ENCODE measurements around the gene VAV3. TPM values are rescaled to one million over a fixed set of nuclear protein-coding genes. Genes with fewer than 3 reads are reported as not detected.

VAV3 gene
- total RNA-seq, 4 donors from 2014 or later, result 1.9 to 5.8 (median 3.0) TPM

- H3K27me3 ChIP-seq, result peaks cover 0 to 9% (median 0%) of the 10 kb centered on the region in 4 donors
- peaks cover 0 to 8% (median 3%) of the 10 kb centered on the region in 4 donors for H3K9me3 ChIP-seq
- H3K4me3 ChIP-seq, result no peak overlapping the region
- H3K27ac ChIP-seq (replicated peaks in 1 of 4), result no peak overlapping the region
- no peaks in the 10 kb centered on the region for H3K36me3 ChIP-seq
- H3K4me1 ChIP-seq, result no peaks in the 10 kb centered on the region
- 73% methylated on average over 2 of the region's 2 CpGs for WGBS
- intact Hi-C loops (cut with DNase I), result no loop called here
- TF ChIP-seq POLR2AphosphoS5 (IDR thresholded peaks at IDR 0.05) (no peak), CTCF (IDR thresholded peaks at IDR 0.05) (no peak), POLR2A (IDR thresholded peaks at IDR 0.05; ENCODE audit: low read depth) (no peak), EP300 (IDR thresholded peaks at IDR 0.05) (no peak)
- no peak for DNase-seq (ENCODE audit: extremely low spot score)
Observed at GRCh38 chr1:107842241-107842640, 122.7 kb downstream of the VAV3 start.

DNA sequence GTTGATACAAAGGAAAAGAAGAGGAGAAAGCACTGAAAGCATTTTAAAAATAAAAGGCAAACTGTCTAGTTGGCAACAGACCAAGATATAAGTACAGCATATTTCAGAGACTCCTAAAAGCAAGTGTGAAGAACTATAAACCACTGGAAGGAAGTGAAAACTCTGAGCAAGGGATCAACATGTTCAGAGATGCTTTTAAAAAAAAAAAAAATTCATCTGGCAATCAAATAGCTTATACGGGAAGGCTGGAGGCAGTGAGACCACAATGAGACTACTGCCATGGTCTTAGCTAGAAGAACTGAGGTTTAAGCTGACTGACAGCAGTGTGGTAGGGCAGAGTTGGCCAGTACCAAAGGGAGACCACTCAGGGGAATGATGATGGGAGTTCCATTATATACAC lies 124.3 kb downstream of the VAV3 start:
- TF ChIP-seq POLR2AphosphoS5 (IDR thresholded peaks at IDR 0.05) (no peak), EP300 (IDR thresholded peaks at IDR 0.05) (no peak), CTCF (IDR thresholded peaks at IDR 0.05) (no peak), POLR2A (IDR thresholded peaks at IDR 0.05; ENCODE audit: low read depth) (no peak)
- 18% methylated on average over 1 of the region's 1 CpG for WGBS
- H3K4me3 ChIP-seq, result no peak overlapping the region
- no peaks in the 10 kb centered on the region for H3K36me3 ChIP-seq
- no peaks in the 10 kb centered on the region for H3K4me1 ChIP-seq
- peaks cover 0 to 11% (median 3%) of the 10 kb centered on the region in 4 donors for H3K9me3 ChIP-seq
- no peak for DNase-seq (ENCODE audit: extremely low spot score)
- H3K27me3 ChIP-seq, result peaks cover 0 to 9% (median 0%) of the 10 kb centered on the region in 4 donors
- H3K27ac ChIP-seq (replicated peaks in 1 of 4), result no peak overlapping the region
- intact Hi-C loops (cut with DNase I), result no loop called here

GRCh38 chr1:107838056-107838455 lies 126.9 kb downstream of the VAV3 start:
- no peak overlapping the region for H3K27ac ChIP-seq (replicated peaks in 1 of 4)
- peaks cover 0 to 11% (median 0%) of the 10 kb centered on the region in 4 donors for H3K27me3 ChIP-seq
- intact Hi-C loops (cut with DNase I), result no loop called here
- TF ChIP-seq POLR2A (IDR thresholded peaks at IDR 0.05; ENCODE audit: low read depth), result no peak
- no peak for TF ChIP-seq POLR2AphosphoS5 (IDR thresholded peaks at IDR 0.05)
- no peak for TF ChIP-seq CTCF (IDR thresholded peaks at IDR 0.05)
- no peak for TF ChIP-seq EP300 (IDR thresholded peaks at IDR 0.05)
- DNase-seq (ENCODE audit: extremely low spot score), result no peak
- peaks cover 0 to 11% (median 3%) of the 10 kb centered on the region in 4 donors for H3K9me3 ChIP-seq
- peaks cover 0 to 6% (median 0%) of the 10 kb centered on the region in 4 donors for H3K4me1 ChIP-seq
- 88% methylated on average over 4 of the region's 4 CpGs for WGBS
- H3K36me3 ChIP-seq, result no peaks in the 10 kb centered on the region
- H3K4me3 ChIP-seq, result no peak overlapping the region

DNA sequence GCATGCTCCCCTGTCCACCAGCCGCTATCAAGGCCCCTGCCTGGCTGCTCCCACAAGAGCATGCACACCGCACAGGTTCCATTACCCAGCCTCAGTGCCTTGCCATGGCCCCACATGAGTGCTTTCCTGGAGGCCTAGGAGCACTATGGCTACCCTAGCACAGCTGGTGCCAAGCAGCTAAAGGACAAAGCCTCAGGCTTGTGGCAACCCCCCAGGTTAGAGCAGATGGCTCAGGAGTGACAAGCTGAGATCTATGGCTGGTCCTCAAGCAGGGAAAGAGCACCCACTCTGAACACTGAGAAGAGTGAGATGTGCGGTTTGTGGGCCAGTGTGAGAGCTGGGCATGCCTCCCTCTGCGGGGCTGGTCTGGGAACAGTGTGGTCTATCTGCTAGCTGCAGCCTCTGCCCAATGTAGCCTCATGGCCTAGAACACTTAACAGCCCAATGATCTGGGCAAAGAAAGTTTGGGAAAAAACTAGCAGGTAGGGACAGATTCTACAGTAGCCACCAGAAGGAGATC lies 129.8 kb downstream of the VAV3 start:
- intact Hi-C loops (cut with DNase I), result no loop called here
- H3K4me3 ChIP-seq, result no peak overlapping the region
- H3K27me3 ChIP-seq, result peaks cover 0 to 11% (median 0%) of the 10 kb centered on the region in 4 donors
- H3K36me3 ChIP-seq, result no peaks in the 10 kb centered on the region
- peaks cover 0 to 6% (median 0%) of the 10 kb centered on the region in 4 donors for H3K4me1 ChIP-seq
- H3K27ac ChIP-seq (replicated peaks in 1 of 4), result no peak overlapping the region
- no peak for DNase-seq (ENCODE audit: extremely low spot score)
- no peak for TF ChIP-seq CTCF (IDR thresholded peaks at IDR 0.05)
- TF ChIP-seq EP300 (IDR thresholded peaks at IDR 0.05), result no peak
- no peak for TF ChIP-seq POLR2A (IDR thresholded peaks at IDR 0.05; ENCODE audit: low read depth)
- no peak for TF ChIP-seq POLR2AphosphoS5 (IDR thresholded peaks at IDR 0.05)
- peaks cover 0 to 11% (median 3%) of the 10 kb centered on the region in 4 donors for H3K9me3 ChIP-seq
- WGBS, result 100% methylated on average over 3 of the region's 4 CpGs

- WGBS, result 90% methylated on average over 2 of the region's 2 CpGs
Observed at GRCh38 chr1:107833061-107833460, 131.9 kb downstream of the VAV3 start.

More at GRCh38 chr1:107833061-107833460, 131.9 kb downstream of the VAV3 start:
- no peak for DNase-seq (ENCODE audit: extremely low spot score)
- Histone ChIP-seq H3K27ac (replicated peaks in 1 of 4) (no peak overlapping the region), H3K4me1 (peaks cover 0 to 6% (median 0%) of the 10 kb centered on the region in 4 donors), H3K27me3 (peaks cover 0 to 11% (median 0%) of the 10 kb centered on the region in 4 donors), H3K9me3 (peaks cover 0 to 11% (median 3%) of the 10 kb centered on the region in 4 donors), H3K4me3 (no peak overlapping the region), H3K36me3 (no peaks in the 10 kb centered on the region)
- intact Hi-C loops (cut with DNase I), result no loop called here
- TF ChIP-seq EP300 (IDR thresholded peaks at IDR 0.05) (no peak), CTCF (IDR thresholded peaks at IDR 0.05) (no peak), POLR2A (IDR thresholded peaks at IDR 0.05; ENCODE audit: low read depth) (no peak), POLR2AphosphoS5 (IDR thresholded peaks at IDR 0.05) (no peak)
